Small intestine (tissue), 7 donors: ENCODE results near the gene FILIP1L. TPM values are rescaled to one million over a fixed set of nuclear protein-coding genes. Genes with fewer than 3 reads are reported as not detected.

Source experiments
- DNase-seq, 2 donors: peaks; one replicate each; pipeline versions ENCODE4 v3.0.0 to v3.0.0-alpha.2; 2013
- FAIRE-seq: peaks from 2 replicates; lab custom pipeline; 2012; peaks lifted over from hg19 to GRCh38; lab: Jason Lieb, UNC
- H3K27ac ChIP-seq, 3 donors: one replicate each; pipeline ENCODE4 v1.5.1; 2013; ENCODE audit warnings: low read length in 2 of 3, mild to moderate bottlenecking in 2 of 3, control low read depth in 1 of 3, inconsistent platforms in 1 of 3, low read depth in 1 of 3, moderate library complexity in 1 of 3
- H3K27me3 ChIP-seq, 3 donors: one replicate each; pipeline ENCODE4 v1.6.1; 2013; ENCODE audit warnings: low read length in 3 of 3, inconsistent platforms in 1 of 3; ENCODE audit not compliant: control insufficient read depth in 3 of 3, insufficient read depth in 3 of 3
- H3K36me3 ChIP-seq, 3 donors: one replicate each; pipeline ENCODE4 v1.6.1; 2013; ENCODE audit warnings: low read length in 3 of 3, inconsistent platforms in 1 of 3, low read depth in 1 of 3, mild to moderate bottlenecking in 1 of 3, moderate library complexity in 1 of 3; ENCODE audit not compliant: control insufficient read depth in 3 of 3, insufficient read depth in 2 of 3
- H3K4me1 ChIP-seq, 3 donors: one replicate each; pipeline ENCODE4 v1.6.1; 2013; ENCODE audit warnings: low read length in 2 of 3, inconsistent platforms in 1 of 3, low read depth in 1 of 3, mild to moderate bottlenecking in 1 of 3, moderate library complexity in 1 of 3; ENCODE audit not compliant: control insufficient read depth in 3 of 3, insufficient read depth in 2 of 3
- H3K4me3 ChIP-seq, 3 donors: one replicate each; pipeline ENCODE4 v1.5.1; 2013; ENCODE audit warnings: low read length in 3 of 3, control low read depth in 1 of 3, inconsistent platforms in 1 of 3, low read depth in 1 of 3, mild to moderate bottlenecking in 1 of 3, moderate library complexity in 1 of 3
- H3K9me3 ChIP-seq, 2 donors: one replicate each; pipeline ENCODE4 v1.6.1; 2013; ENCODE audit warnings: low read depth in 1 of 2, low read length in 1 of 2; ENCODE audit not compliant: control insufficient read depth in 2 of 2, insufficient read depth in 1 of 2
- WGBS, 3 donors: extraction: QIAGEN DNeasy Blood & Tissue Kit; methylation state at CpG; one replicate each; pipeline ENCODE4 v1.1.7; 2013; 5-methylcytosine and 5-hydroxymethylcytosine counted together
- polyA plus RNA-seq, 4 donors: library from polyadenylated mRNA; stranded (reverse) in 3 of 4; unstranded in 1 of 4; fragments of 200-250 nt in 3 of 4; fragments of 120-200 nt in 1 of 4; gene quantifications; one replicate each; pipeline versions ENCODE4 v1.2.1 to v1.2.3, GENCODE V29; 2013
- donor health status: healthy with polysubstance abuse.
- donor health status: control.
- donor health status: control.
- donor health status: Bipolar disorder and iron deficiency.
- donor health status: healthy.

Gene FILIP1L
- polyA plus RNA-seq, 4 donors, result 10.5 to 20.4 (median 17.9) TPM

DNA sequence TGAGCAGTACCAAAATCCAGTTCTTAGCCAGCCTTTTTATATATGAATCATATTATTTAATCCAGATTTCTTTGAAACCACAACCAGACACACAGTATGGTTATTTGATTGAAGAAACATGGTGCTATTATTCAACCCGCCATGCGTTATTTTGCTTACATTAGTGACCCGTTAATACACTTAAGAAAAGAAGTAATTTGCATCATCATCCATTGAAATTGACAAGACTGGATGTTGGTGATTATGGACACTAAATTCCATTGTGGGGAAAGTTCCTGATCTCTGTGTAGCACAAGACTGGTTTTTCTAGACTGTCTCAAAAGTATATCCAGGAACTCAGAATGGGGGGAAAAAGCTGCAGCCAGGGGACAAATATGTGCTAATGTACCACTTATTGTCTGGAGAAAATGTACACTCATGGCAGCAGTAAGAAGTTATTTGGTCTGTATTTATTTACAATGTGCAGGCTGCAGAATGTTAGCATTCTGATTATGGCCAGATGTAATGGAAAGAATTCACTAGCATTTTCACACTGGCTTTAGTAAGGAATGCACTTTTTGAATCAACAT is 80.3 kb downstream of the FILIP1L start:
- 81 to 97% (median 96%) methylated on average over 3 of the region's 3 CpGs for WGBS, 3 donors
- Histone ChIP-seq H3K4me3 (no peak overlapping the region), H3K27ac (no peak overlapping the region), H3K27me3 (no peaks in the 10 kb centered on the region), H3K9me3 (no peaks in the 10 kb centered on the region), H3K4me1 (peaks cover 0 to 29% (median 0%) of the 10 kb centered on the region in 3 donors), H3K36me3 (no peaks in the 10 kb centered on the region)
- DNase-seq, result no peak
- no peak for FAIRE-seq

DNA sequence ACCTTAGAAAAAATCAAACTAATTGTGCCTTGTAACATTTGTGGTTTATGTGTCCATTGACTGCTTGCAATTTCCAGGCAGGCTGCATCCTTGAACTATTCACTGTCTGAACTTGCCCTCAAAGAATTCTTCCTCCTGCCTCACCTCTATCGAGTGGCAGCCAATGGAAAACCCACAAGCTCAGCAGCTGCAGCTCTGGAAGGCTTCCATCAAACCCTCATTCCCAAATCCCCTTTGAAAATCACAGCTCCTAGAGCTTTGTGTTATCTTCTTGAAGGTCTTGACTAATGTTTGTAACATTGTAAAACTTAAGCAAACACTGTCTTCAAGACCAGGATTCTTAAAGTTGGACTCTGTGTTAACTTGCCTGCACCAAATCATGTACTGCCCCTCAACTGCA is 81.1 kb downstream of the FILIP1L start:
- Histone ChIP-seq H3K4me3 (no peak overlapping the region), H3K9me3 (no peaks in the 10 kb centered on the region), H3K4me1 (peaks cover 0 to 29% (median 0%) of the 10 kb centered on the region in 3 donors), H3K27me3 (no peaks in the 10 kb centered on the region), H3K27ac (no peak overlapping the region), H3K36me3 (no peaks in the 10 kb centered on the region)
- DNase-seq, result no peak
- no peak for FAIRE-seq
- WGBS, 3 donors, result 14 to 36% (median 19%) methylated on average over 1 of the region's 1 CpG

DNA sequence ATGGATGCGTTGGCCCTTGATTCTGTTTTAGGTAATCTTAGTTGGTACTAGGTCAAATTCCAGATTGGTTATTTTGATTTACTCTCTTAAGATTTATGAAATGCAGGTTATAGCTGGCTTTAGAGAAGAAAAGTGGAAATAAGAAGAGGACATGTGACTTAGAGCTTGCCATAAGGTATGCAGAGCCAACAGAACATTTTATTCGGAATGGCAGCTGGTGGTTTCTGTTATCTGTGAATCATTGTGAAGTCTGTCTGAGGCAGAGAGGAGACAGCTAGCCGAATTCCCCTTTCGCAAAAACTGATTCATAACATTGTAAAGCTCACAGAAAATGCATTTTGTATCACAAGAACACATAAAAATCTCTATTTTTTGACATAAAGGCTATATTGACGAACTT is 82.1 kb downstream of the FILIP1L start:
- DNase-seq, result no peak
- Histone ChIP-seq H3K36me3 (no peaks in the 10 kb centered on the region), H3K27ac (no peak overlapping the region), H3K9me3 (no peaks in the 10 kb centered on the region), H3K27me3 (no peaks in the 10 kb centered on the region), H3K4me3 (no peak overlapping the region), H3K4me1 (peaks cover 0 to 29% (median 0%) of the 10 kb centered on the region in 3 donors)
- WGBS, 3 donors, result 84 to 90% (median 84%) methylated on average over 5 of the region's 5 CpGs
- no peak for FAIRE-seq

DNA sequence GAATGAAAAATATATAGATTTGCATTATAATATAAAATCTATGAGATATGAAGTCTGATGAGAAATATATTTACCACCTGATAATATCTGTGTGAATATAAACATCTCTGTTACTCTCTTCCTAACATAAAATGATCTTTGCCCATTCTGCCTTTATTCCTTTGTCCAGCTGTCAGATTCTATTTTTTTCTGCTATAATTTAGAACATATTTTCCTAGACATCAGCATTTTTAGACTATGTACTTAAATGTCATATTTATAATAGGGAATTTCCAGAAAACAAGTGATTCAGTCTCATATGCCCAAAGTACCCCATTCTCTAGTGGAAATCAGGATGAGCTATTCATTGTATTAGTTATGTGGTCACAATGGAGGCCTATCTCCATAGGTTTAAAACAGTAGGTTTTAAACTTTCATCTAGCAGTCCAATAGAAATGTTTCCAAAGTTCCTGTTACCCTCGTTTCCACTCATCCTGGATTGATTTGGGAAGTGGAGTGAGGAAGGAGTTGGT is 83.3 kb downstream of the FILIP1L start:
- H3K27ac ChIP-seq, result no peak overlapping the region
- DNase-seq (no peak), FAIRE-seq (no peak)
- no peaks in the 10 kb centered on the region for H3K9me3 ChIP-seq
- H3K4me1 ChIP-seq, result peaks cover 0 to 29% (median 0%) of the 10 kb centered on the region in 3 donors
- H3K4me3 ChIP-seq, result no peak overlapping the region
- H3K27me3 ChIP-seq, result no peaks in the 10 kb centered on the region
- WGBS, 3 donors, result 83 to 93% (median 88%) methylated on average over 1 of the region's 1 CpG
- H3K36me3 ChIP-seq, result no peaks in the 10 kb centered on the region

DNA sequence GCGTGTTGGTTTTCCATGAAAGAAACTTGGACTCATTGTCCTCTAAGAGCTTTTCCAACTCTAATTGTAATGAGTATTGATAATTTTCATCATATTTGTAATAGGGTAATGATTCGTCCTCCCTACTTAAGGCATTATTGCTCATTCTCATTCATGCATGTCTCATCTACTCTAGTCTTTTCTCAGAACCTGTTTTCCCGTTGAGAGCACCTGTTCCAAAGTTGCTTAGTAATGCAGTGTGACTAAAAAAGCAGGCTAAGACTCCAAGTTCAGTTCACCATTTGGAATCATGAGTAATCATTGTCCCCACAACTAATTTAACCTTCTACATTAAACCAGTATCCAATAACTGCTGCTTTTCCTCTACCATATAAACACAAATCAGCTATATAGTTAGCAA is 84.0 kb downstream of the FILIP1L start:
- FAIRE-seq (no peak), DNase-seq (no peak)
- no peak overlapping the region for H3K4me3 ChIP-seq
- H3K4me1 ChIP-seq, result peaks cover 0 to 29% (median 0%) of the 10 kb centered on the region in 3 donors
- H3K36me3 ChIP-seq, result no peaks in the 10 kb centered on the region
- no peaks in the 10 kb centered on the region for H3K9me3 ChIP-seq
- 87 to 90% (median 88%) methylated on average over 3 of the region's 3 CpGs for WGBS, 3 donors
- H3K27ac ChIP-seq, result no peak overlapping the region
- no peaks in the 10 kb centered on the region for H3K27me3 ChIP-seq

DNA sequence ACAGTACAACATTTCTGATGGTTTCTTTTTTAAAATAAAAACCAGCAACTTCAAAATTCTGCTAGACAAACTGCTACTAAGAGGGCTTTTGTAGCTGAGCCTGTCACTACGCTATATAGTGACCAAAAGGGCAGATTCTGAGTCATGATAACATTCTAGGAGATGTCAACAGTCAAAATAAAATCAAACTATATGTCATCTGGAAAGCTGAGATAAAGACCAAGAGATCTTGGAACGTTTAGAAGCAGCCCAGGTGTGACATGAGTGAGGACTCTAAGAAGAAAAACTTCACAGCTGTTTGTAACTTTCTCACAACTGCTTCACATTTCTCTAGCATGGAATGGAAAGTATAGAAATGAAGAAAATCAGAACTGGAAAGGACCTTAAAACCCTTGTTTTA is 84.6 kb downstream of the FILIP1L start:
- H3K4me1 ChIP-seq, result peaks cover 0 to 29% (median 4%) of the 10 kb centered on the region in 3 donors
- FAIRE-seq (no peak), DNase-seq (no peak)
- H3K4me3 ChIP-seq, result no peak overlapping the region
- H3K27ac ChIP-seq, result no peak overlapping the region
- no peaks in the 10 kb centered on the region for H3K36me3 ChIP-seq
- H3K27me3 ChIP-seq, result no peaks in the 10 kb centered on the region
- 13 to 44% (median 25%) methylated on average over 2 of the region's 2 CpGs for WGBS, 3 donors
- H3K9me3 ChIP-seq, result no peaks in the 10 kb centered on the region

DNA sequence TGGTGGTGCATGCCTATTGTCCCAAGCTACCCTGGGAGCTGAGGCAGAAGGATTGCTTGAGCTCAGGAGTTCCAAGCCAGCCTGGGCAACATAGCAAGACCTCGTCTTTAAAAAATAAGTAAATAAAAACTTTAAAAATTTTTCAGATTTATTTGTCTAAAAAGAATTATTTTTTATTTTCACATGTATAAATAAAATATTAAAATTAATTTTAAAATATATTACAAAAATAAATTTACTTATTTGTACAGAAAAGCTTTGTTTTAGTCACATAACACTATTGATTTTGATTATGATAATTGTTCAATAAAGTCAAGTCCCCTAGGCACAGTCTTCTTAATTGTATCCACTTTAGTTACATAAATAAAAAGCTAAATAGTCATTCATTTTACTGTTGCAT is 85.2 kb downstream of the FILIP1L start:
- DNase-seq, result no peak
- Histone ChIP-seq H3K27ac (no peak overlapping the region), H3K4me1 (peaks cover 0 to 29% (median 5%) of the 10 kb centered on the region in 3 donors), H3K27me3 (no peaks in the 10 kb centered on the region), H3K9me3 (no peaks in the 10 kb centered on the region), H3K36me3 (no peaks in the 10 kb centered on the region), H3K4me3 (no peak overlapping the region)
- 97 to 100% (median 100%) methylated on average over 1 of the region's 1 CpG for WGBS, 3 donors
- no peak for FAIRE-seq

DNA sequence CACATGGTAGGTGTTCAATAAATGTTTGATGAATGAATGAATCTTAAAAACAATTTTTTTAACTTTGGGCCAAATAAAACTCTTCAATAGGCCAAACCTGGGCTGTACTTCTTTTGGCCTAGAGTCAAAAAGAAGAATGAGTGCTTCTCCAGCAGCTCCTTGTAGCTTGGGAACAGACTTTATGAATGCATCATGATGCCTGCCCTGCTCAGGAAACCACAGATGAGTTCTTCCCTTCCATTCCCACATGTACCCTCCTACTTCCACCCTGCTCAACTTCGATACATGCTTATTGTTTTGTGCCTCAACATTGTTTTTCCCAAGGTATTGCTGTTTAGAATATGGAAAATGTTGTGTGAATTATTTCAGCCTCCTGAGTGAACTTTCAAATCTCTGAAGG is 87.0 kb downstream of the FILIP1L start:
- no peak for DNase-seq
- H3K4me1 ChIP-seq, result peaks cover 0 to 23% (median 11%) of the 10 kb centered on the region in 3 donors
- no peaks in the 10 kb centered on the region for H3K9me3 ChIP-seq
- H3K4me3 ChIP-seq, result no peak overlapping the region
- H3K27ac ChIP-seq, result no peak overlapping the region
- no peaks in the 10 kb centered on the region for H3K36me3 ChIP-seq
- no peak for FAIRE-seq
- H3K27me3 ChIP-seq, result no peaks in the 10 kb centered on the region
- WGBS, 3 donors, result 88 to 97% (median 97%) methylated on average over 1 of the region's 1 CpG
